ENCODE measurements around the gene SAFB2.
"Not testable (repeated sequence)": the region's sequence is repeated elsewhere in the genome, so short reads cannot be mapped to it uniquely, and the experiment has no call there.

SAFB2 gene

DNA sequence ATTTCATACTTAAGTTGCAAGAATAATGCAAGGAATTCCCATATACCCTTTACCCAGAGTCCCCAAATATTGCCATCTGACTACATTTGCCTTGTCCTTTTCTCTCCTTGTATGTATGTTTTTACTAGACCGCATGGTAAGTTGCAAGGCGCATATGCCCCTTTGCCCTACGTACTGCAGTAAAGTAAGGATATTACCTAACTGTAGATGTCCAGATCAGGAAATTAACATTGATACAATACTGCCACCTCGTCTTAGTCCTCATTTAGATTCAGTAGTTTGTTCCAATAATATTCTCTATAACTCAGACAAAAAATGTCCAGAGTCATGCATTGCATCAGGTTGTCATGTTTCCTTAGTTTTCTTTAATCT, 9.7 kb upstream of the SAFB2 start:
- DNase-seq, result no peak

DNA sequence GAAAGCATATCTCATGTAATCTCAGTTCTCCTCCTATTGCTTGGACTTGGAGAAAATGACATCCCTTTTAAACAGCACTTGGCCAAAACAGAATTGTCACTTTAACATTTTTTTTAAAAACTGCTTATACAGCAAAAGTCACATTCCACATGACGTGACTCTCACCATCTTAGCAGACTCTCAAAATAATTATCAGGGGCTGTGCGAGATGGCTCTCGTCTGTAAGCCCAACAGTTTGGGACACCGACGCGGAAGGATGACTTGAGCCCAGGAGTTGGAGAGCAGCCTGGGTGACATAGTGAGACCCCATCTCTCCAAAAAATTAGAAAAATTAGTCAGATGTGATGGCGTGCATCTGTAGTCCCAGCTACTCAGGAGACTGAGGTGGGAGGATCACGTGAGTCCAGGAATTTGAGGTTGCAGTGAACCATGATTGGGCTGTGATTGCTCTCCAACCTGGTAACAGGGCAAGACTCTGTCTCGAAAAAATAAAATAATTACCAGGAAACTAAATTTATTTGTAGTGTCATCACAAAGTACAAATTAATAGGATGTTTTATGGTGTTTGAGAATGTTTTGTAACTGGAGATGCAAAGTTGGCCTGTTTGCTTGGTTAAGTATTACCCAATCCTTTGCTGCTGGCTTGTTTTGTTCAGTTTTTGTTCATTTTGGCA, 9.1 kb upstream of the SAFB2 start:
- DNase-seq, result no peak

DNA sequence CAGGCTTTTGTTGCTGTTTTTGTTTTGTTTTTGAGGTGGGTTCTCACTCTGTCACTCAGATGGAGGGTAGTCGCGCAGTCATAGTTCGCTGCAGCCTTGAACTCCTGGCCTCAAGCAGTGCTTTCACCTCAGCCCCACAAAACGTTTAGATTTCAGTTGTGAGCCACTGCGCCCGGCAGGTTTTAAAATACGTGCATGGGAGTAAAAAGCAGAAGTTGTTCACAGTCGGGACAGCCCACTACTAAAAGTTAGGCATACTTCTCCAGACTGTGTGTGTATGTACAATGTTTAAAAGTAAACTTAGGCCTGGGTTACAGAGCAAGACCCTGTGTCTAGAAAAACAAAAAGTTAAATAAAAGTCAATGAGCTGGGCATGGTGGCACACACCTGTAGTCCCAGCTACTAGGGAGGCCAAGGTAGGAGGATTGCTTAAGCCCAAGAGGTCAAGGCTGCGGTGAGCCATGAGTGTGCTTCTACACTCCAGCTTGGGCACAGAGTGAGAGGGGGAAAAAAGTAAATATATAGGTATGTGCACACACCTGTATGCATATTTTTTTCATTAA, 6.4 kb upstream of the SAFB2 start:
- no peak for DNase-seq

DNA sequence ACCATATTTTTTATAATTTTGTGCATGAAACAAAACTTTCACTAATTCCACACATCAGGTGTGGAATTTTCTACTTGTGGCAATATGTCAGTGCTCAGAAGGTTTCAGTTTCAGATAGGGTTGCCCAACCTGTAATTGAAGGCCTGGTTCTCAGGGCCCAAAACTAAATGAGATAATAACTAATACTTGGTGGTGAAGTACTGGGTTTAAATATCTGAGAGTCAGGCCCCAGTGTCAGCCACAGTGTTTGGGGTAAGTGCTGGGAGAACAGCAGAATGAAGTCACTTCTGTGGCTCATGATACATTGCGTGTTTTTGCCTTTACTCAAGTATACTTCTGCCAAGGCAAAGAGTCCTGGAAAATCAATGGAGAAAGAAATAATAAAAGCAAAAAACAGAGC, 5.9 kb upstream of the SAFB2 start:
- DNase-seq, result no peak

DNA sequence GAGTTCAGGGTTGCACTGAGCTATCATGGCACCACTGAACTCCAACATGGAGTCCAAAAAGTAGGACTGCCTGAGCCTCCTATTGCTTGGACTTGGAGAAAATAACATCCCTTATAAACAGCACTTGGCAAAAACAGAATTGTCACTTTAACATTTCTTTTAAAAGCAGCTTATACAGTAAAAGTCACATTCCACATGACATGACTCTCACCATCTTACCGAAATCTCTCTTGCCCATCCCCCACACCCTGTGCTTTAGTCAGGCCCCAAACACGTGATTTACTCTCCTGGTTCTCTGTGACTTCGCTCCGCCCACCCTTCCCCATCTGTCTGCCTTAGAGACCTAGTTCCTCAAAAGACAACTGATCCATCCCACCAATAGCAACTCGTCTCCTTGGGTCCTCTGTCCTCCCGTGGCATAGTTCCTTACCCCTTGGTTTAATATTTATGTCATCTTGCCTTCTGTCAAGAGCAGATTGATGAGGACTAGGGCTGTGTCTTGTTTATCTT, 4.9 kb upstream of the SAFB2 start:
- DNase-seq, result no peak

DNA sequence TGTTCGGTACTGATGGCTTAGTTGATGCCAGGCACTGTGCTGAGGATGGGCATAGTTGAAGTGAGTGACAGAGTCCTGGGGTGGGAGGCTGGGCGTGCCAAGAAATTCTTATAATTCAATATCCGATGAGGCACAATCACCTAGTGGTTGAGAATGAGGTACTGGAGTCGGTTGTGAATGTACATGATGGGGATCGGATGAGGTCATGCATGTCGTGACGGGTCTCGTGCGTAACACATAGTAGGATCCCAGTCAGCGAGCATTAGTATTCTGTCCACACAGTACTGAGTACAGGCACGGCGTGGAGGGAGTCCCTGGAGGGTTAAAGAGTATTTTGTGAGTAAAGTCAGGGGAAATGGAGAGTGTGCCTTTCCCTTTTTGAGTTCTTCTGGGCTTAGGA, 3.1 kb upstream of the SAFB2 start:
- DNase-seq, result no peak

DNA sequence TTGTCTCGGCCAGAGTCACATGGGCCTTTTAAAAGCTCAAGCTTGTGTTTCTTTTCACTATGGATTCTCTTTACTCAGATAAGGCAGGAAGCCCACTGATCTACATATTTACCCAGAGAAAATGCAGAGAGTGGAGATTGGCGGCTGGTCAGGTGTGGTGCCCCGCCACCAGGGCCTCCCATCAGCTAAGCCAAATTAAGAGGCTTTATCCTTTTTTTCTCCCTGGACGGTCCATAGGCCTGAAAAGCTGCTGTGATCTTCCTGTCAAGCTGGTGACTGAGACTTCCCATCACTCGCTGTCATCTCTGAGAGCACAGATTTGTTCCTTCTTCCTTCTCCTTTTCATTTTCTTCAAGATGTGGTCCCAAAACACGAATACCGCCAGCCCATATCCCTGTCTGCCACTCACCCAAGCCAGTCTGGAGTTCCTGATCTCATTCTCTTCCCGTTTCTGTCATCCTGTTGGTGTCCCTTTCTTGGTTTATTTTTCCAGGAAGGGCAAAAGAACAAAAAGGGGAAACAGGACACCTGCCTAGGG, 2.2 kb upstream of the SAFB2 start:
- DNase-seq, result no peak

DNA sequence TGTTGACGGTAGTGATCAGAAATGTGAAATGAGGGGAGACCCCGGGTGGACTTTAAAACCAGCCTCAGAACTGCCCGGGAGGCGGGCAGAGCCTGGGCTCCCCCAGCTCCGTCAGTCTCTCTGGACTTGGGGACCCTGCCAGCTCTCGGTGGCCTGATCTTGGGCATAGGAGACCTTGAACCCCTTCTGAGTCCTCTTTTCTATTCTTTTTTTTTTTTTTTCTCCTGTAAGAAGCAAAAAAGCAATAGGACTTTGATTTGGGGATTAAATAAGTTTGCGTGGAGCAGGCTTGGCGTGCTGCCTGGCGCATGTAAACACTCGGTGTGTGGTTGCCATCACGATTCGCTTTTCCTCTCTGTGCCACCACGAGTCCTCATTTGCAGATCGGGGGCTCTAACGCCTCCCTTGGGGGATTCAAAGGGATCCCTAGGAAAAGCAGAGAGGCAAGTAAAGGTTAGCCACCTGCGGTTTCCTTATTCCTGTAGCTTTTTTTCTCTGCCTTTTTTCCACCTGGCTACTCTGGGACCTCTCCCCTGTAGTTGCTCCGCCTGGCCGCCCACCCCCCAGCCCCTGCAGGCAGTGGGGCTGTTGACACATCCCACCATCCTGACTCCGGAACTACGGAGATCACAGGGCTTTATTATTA, 1.6 kb upstream of the SAFB2 start:
- DNase-seq, result no peak

DNA sequence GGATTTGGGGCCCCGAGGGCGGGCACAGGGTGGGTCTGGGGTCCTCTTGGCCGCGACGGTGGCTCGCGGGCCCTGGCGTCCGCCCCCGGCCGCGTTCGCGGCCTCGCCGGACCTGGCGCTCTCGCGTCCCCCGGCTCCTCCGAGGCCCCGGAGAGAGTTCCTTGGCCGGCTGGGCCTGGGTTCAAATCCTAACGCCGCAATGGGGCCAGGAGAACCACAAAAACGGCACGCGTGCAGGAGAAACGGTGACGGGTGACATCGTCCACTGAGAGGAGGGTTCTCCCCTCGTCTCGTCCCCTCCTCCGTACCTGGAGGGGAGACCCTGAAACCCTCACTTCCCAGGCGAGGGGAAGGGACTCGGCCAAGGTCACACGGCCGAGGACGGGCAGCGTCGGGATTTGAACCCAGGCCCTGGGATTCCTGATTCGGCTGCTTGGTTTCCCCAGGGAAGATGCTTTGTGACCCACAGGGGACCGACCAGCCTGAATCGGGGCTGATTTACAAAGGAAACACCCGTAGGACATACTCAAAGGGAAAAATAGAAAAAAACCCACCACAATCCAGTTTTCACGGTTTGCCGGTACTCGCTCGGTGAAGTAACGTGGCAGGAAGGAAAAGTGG, 931 bp upstream of the SAFB2 start:
- no peak for DNase-seq

DNA sequence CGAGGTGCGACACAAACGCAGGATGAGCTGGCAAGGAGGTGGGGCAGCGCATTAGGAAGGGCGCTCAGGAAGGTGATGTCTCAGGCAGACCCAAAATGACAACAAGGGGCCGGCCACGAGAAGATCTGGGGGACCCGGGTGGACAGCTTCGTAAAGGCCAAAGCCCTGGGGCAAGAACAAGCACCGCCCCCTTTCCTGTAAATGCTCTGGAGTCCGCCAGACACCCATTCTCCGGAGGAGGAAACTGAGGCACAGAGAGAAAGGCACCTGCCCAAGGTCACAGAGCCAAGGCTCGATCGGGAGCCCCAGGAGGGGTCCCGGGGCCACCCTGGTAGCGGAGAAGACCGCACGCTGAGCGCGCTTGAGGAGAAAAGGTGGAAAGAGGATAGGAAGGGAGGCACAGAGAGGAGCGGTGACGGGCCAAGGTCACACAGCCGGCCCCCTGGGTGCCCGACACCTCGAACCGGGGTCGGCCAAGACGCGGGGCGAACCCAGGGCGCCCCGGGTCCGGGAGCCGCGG, 571 bp downstream of the SAFB2 start:
- no peak for DNase-seq

DNA sequence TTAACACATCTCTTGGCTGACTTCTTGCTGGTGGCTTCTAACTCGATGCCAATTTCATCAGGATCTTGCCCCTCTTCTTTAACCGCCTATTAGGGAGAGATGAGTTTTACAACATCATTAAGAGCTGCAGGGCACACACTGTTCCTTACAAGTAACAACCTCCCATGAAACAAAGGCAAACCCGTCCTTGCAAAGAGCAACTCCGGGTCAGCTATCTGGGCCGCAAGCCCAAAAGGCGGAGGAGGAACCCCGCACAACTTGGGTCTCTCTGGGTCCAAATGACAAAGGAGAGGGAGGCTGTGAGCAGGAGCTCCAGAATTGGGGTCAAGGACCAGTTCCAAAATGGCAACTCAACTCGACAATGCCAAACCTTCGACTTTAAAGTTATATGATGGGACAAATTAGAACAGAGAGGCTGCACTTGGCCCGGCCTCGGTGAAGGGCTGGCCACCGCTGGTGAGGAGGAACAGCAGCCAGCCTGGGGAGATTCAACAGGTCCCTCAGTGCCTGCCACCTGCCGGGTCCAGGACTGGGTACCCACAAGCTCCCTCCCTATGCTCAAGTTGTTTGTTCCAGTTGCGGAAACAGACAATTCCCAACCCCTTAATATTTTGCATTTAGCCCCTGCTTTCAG, 1.1 kb downstream of the SAFB2 start:
- DNase-seq, result no peak

DNA sequence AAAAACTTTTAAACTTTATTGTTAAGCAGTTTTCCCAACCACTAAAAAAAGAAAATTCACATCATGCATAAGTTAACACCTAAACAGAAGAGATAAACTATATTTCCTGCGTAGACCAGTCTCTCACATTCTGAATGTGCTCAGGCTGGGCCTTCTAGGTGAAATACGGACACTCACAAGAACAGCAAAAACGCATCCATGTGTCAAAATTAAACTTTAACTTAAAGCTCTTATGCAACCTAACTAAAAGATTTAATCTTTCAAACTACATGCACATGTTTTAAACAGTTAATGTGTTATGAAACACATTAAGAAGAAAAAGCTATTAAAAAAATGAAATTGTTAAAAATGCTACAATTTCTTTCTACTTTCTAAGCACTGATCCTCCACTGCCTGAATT, 2.6 kb downstream of the SAFB2 start:
- no peak for DNase-seq

DNA sequence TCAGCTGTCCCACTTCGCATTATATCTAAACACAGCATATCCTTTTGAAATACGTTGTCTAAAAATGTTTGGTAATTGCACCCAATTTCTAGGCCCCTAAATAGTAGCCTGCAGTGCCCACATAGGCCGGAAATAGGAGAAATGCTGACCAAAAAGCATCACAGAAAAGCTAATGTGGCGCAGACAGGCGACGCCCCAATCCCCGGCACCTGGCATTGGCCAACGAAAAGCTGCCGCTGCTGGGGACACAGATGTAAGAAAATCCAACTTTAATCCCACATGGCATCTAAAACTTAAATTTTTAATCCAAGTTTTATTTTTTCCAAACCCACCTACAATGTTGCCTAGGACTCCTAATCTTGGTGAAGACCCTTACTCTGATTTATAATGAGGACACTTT, 4.0 kb downstream of the SAFB2 start:
- no peak for DNase-seq

DNA sequence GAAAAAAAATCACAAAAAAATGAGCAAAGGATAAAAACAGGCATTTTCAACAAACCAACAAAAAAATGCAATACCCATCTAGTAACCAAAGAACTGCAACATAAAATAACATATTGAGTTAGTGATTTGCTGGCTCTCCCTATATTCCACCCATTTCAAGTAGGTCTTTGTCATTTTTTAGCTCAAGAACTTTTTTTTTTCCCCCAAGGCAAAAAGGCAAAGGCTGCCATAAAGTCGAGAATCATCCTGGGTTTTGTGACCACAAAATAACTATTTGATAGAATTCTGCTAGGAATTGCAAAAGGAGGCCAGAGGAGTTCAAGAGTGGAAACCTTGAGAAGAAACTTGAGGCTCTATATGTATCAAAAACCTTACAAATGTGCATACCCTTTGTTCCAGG, 5.5 kb downstream of the SAFB2 start:
- no peak for DNase-seq

DNA sequence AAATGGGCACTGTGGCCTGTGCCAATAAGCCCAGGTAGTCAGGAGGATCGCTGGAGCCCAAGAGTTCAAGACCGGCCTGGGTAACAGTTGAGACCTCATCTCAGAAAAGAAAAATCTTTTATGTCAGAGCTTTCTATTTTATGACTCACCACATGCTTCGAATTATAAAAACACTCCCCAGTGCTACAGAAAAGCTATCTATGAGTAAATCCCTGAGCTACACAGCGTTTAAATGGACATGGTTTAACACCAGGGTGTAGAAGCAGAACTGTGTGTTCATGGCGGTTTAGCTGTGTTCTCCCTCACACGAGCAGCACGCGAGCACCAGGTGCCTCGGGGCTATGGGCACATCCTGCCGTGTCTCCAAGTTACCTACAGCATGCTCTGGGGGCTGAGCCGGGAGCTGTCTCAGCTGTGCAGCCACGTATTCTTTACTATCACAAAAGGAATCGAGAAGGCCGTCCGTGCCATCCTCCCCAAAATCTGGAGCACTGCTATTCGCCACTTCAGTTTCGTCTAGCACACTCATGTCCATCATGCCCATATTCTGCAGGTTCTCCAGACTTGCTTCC, 6.7 kb downstream of the SAFB2 start:
- no peak for DNase-seq

DNA sequence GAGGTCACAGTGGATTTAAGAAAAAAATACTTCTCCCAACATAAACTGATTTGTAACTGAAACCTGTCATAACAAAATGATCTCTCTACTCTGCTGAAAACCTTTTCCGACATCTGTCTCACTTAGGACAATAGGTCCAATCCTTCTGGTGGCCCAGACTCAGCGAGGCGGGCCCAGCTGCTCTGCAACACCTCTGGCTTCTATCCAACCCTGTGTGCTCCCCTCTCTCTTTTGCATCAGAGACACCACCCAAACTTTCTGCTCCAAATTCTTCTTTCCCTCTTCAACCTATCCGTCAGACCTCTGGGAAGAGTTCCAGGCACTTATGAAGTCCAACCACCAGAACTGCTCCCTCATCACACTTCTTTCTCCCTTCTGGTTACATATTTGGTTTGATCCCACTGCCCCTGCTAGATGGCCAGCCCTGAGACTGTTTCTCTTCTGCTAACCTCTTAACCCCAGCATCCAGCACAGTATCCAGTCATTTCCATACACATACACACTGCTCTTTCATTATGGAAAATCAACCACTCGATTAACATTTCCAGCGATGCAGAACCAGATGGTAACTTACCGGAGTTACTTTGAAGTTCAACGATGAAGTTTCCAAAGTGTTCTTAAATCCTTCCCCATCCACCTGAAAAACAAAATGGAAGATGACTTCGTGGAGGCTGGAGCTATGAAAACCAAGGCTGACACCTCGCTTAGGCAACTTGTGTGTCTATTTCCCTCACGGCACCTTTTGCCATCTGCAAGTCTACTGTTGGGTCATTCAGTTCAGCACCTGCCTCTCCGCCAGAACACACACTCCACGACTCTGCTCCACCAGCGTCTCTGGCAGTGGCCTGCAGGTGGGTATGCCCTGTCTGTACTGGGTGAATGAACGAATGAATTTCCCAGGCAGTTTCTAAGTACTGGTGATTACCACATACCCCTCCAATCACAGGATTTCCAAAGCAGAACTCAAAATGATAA, 9.4 kb downstream of the SAFB2 start:
- no peak for DNase-seq

DNA sequence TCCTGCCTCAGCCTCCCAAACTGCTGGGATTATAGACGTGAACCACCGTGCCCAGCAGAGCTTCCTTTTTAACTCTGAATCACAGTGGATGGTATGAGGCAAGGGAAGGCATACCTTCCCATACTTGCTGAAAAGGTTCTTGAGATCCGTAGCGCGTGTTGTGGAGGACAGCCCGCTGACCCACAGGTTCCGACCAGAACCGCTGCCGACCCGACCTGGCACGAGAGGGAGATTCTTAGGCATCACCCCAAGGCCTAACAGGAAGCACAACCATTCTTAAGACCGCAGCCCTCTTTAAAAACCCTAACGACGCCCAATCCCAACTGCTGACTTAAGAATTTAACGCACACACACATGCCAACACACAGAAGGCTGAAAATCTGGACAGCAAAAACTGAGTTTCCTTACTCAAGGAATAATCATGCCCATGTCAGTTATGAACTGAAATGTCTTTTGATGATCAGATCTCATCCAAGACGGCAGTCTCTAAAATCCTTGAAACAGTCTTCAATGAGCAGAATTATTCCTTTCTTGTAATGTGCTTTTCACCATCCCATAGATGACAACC, 12.6 kb downstream of the SAFB2 start:
- no peak for DNase-seq

DNA sequence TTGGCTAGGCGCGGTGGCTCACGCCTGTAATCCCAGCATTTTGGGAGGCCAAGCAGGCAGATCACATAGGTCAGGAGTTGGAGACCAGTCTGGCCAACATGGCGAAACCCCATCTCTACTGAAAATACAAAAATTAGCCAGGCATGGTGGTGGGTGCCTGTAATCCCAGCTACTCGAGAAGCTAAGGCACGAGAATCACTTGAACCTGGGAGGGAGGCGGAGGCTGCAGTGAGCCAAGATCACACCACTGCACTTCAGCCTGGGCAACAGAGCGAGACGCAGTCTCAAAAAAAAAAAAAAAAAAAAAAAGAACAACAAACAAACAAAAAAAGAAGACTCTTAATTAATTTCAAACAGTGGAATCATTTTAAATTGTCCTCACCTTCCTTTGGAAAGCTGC, 13.8 kb downstream of the SAFB2 start:
- not testable (repeated sequence) for DNase-seq

DNA sequence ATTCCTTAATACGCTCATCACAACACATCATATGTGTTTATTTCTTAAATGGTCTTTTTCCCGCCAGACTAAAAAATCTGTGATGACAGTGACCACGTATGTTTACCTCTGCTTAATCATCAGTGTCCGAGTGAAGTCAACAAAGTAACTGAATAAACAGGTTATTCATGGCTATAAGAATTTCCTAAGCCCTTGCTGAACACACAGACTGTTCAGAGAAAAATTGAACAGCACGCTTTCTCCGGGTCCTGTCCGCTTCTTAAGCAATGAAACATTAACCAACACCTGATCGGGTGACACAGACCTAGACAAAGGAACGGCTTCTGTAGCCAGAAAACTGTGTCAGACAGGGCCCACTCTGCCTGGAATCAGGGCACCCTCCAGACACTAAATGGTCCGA, 14.3 kb downstream of the SAFB2 start:
- DNase-seq, result no peak

DNA sequence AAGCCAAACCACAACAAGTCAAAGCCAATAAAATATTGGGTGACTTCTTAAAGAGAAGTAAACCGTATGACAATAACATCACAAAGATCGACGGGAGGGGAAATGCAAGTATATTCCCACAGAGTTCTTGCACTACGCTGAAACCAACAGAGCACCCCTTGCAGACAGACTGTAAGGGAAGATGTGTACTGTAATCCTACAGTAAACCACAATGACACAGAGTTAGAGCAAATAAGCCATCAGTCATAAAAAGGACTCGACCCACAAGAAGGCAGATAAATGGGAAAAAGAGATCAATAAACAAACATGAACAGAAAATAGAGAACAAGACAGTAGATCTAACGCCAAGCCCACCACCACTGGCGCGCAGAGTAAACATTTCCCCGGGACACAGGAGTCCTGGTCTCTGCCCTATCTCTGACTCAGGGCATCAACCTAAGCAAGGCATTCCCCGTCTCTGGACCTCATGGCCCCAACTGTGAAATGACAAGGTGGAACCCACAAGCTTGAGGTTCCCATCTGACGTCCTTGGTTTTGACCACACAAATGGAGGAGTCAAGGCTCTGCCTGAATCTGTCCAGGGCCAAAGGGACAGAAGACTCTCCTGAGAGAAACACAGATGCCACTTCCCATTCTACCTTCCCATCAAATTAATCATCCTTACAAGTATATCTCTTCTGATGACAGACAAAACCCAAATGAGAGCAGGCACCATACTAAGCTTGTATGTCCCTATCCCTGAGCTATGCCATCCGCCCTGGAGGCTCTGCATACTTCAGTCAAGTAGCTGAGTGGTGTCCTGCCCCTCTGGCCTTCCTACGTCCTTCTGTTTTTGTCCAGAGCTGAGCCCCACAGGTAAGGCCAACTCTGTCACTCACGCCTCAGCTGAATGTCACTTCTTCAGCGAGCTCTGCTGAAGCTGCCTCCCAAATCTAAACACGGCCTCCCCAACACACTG, 15.0 kb downstream of the SAFB2 start:
- DNase-seq, result no peak

All from NCI-H1092 (cell line).